ENCODE measurements around the gene KLK5.

DNA sequence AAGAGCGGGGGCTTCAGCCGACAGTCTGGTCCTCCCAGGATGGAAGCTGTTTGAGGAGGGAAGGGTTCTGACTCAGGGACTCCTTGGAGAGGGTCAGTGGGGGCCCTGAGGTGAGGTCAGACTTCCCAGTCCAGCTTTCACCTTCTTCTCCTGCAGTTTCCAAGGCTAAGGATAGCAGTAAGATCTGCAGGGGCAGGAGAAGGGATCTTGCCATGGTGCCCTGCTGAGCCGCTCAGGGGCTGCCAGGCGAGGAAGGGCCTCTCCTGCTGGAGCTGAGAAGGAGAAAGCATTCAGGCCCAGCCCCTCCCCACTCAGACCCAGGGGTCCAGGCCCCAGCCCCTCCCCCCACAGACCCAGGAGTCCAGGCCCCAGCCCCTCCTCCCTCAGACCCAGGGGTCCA, 29.3 kb upstream of the KLK5 start:
- TF ChIP-seq EP300 (IDR thresholded peaks at IDR 0.05) (no peak), POLR2A (IDR thresholded peaks at IDR 0.05) (no peak), CTCF (IDR thresholded peaks at IDR 0.05) (no peak)
